Neutrophil (primary cell): Measurements from ENCODE around the gene CD63.

ENCODE experiments used
- H3K27ac ChIP-seq: fragments of 200-600 bp; sonication (generic); 2 replicates; pipeline ENCODE4 v1.5.1; 2016; ENCODE audit warnings: mild to moderate bottlenecking, moderate library complexity
- H3K27me3 ChIP-seq: fragments of 200-600 bp; sonication (generic); 2 replicates; pipeline ENCODE4 v1.6.0; 2016; ENCODE audit warnings: mild to moderate bottlenecking
- H3K36me3 ChIP-seq: fragments of 200-600 bp; sonication (generic); 2 replicates; pipeline ENCODE4 v1.5.1; 2017
- H3K4me1 ChIP-seq, 2 experiments: fragments of 200-600 bp in 1 of 2; sonication (generic) in 1 of 2; 1 replicate in 1 of 2; 2 replicates in 1 of 2; pipeline versions ENCODE4 v1.5.1 to v1.6.1; 2013 to 2016; ENCODE audit warnings: low read depth in 1 of 2, low read length in 1 of 2, mild to moderate bottlenecking in 1 of 2, moderate library complexity in 1 of 2; ENCODE audit not compliant: control insufficient read depth in 1 of 2, insufficient read depth in 1 of 2
- H3K4me3 ChIP-seq, 2 experiments: fragments of 200-600 bp in 1 of 2; sonication (generic) in 1 of 2; 1 replicate in 1 of 2; 2 replicates in 1 of 2; pipeline ENCODE4 v1.5.1; 2013 to 2016; ENCODE audit warnings: low read depth in 1 of 2, low read length in 1 of 2, mild to moderate bottlenecking in 1 of 2, moderate library complexity in 1 of 2
- H3K9me3 ChIP-seq: fragments of 200-600 bp; sonication (generic); 2 replicates; pipeline ENCODE4 v1.5.1; 2016
- TF ChIP-seq, protein P1 (sequence below): fragments of 200-600 bp; sonication (generic); IDR thresholded peaks from 2 replicates; pipeline ENCODE4 v1.5.1; 2016; ENCODE audit warnings: antibody characterized with exemption

The CD63 gene

DNA sequence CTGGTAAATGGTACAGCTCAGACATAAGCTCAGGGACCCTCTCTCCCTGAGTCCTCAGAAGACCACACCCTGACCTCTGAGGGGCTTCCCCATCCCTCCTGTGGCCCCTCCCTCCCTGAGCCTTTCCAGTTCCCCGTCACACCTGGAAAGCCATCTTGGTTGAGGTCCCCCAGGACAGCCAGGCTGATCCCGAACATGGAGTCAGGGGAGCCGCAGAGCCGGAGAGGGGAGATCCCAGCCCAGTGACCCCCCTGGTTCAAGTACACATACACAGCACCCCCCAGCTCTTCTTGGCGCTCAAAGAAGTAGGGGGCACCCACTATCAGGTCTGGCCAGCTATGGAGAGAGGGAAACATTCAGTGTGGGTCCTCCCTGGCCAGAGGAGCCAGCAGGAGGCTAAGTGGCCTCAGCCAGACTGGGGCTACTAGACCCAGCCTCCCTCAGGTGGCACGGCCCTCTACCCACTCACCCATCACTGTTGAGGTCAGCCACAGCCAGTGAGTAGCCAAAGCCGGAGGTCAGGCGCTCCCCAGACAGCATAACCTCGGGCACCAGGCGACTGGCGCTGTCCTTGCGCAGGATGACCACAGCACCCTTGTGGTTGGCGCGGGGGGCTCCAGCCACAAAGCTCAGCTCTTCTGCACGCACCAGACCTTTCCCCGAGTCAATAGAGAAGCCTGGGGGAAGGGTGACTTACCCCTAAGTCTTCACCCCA is 30.4 kb downstream of the CD63 start:
- no peak overlapping the region for H3K4me3 ChIP-seq
- H3K4me1 ChIP-seq: no peaks in the 10 kb centered on the region
- no peak overlapping the region for H3K27ac ChIP-seq
- H3K36me3 ChIP-seq: no peaks in the 10 kb centered on the region
- TF ChIP-seq, protein P1, sequence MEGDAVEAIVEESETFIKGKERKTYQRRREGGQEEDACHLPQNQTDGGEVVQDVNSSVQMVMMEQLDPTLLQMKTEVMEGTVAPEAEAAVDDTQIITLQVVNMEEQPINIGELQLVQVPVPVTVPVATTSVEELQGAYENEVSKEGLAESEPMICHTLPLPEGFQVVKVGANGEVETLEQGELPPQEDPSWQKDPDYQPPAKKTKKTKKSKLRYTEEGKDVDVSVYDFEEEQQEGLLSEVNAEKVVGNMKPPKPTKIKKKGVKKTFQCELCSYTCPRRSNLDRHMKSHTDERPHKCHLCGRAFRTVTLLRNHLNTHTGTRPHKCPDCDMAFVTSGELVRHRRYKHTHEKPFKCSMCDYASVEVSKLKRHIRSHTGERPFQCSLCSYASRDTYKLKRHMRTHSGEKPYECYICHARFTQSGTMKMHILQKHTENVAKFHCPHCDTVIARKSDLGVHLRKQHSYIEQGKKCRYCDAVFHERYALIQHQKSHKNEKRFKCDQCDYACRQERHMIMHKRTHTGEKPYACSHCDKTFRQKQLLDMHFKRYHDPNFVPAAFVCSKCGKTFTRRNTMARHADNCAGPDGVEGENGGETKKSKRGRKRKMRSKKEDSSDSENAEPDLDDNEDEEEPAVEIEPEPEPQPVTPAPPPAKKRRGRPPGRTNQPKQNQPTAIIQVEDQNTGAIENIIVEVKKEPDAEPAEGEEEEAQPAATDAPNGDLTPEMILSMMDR: no peak
- H3K27me3 ChIP-seq: no peaks in the 10 kb centered on the region
- no peaks in the 10 kb centered on the region for H3K9me3 ChIP-seq

- H3K27ac ChIP-seq: no peak overlapping the region
- no peaks in the 10 kb centered on the region for H3K4me1 ChIP-seq
- H3K4me3 ChIP-seq: no peak overlapping the region
- H3K36me3 ChIP-seq: no peaks in the 10 kb centered on the region
- H3K27me3 ChIP-seq: no peaks in the 10 kb centered on the region
- TF ChIP-seq, protein P1: no peak
- H3K9me3 ChIP-seq: no peaks in the 10 kb centered on the region
Observed at GRCh38 chr12:55697686-55698085, 31.1 kb downstream of the CD63 start.

- Histone ChIP-seq H3K27me3 (no peaks in the 10 kb centered on the region), H3K4me1 (no peaks in the 10 kb centered on the region), H3K36me3 (no peaks in the 10 kb centered on the region), H3K27ac (no peak overlapping the region), H3K9me3 (no peaks in the 10 kb centered on the region), H3K4me3 (no peak overlapping the region)
- TF ChIP-seq, protein P1: no peak
Observed at GRCh38 chr12:55696796-55697462, 31.9 kb downstream of the CD63 start.

GRCh38 chr12:55696141-55696540 is 32.7 kb downstream of the CD63 start:
- Histone ChIP-seq H3K4me3 (no peak overlapping the region), H3K9me3 (no peaks in the 10 kb centered on the region), H3K4me1 (no peaks in the 10 kb centered on the region), H3K27ac (no peak overlapping the region), H3K36me3 (no peaks in the 10 kb centered on the region), H3K27me3 (no peaks in the 10 kb centered on the region)
- TF ChIP-seq, protein P1: no peak

DNA sequence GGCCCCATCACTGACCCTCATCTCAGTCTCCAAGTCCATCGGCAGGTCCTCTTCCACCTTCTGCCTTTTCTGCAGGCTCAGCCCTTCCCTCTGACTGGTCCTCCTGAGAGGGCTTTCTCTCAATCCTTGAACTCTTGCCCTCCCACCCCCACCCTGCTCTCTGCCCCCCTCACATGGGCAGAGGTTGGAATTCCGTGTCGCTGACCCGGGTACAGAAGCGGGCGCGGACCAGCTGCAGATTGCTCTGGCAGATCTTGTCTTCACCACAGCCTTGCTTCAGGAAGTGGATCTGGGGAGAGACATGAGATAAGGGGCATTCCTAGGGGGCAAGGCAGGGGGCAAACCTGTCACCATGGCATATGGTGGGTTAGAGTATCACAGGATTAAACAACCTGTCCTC is 33.5 kb downstream of the CD63 start:
- H3K27me3 ChIP-seq: no peaks in the 10 kb centered on the region
- TF ChIP-seq, protein P1: no peak

More for the DNA sequence above, 33.5 kb downstream of the CD63 start:
- Histone ChIP-seq H3K4me3 (no peak overlapping the region), H3K36me3 (no peaks in the 10 kb centered on the region), H3K9me3 (no peaks in the 10 kb centered on the region), H3K27ac (no peak overlapping the region), H3K4me1 (no peaks in the 10 kb centered on the region)
